Natural killer cell (primary cell): Measurements from ENCODE around the gene MUC20. TPM values are rescaled to one million over a fixed set of nuclear protein-coding genes. Genes with fewer than 3 reads are reported as not detected.

Experiments
- ATAC-seq, 3 donors: fragments of 150-1000 bp in 2 of 3; fragments of 200-7000 bp in 1 of 3; cut with Tn5 transposase; 1 replicate in 1 of 3; 2 replicates in 2 of 3; pipeline ENCODE4 v1.10.0; 2021; ENCODE audit warnings: mild to moderate bottlenecking in 2 of 3, moderate library complexity in 2 of 3
- DNase-seq, 2 donors: peaks; one replicate each; pipeline versions ENCODE4 v3.0.0 to v3.0.0-alpha.2; 2013 to 2021; ENCODE audit warnings: mixed read lengths in 1 of 2
- H3K27ac ChIP-seq: one replicate; pipeline ENCODE4 v1.5.1; 2013; ENCODE audit warnings: mild to moderate bottlenecking, low read length
- H3K27me3 ChIP-seq: one replicate; pipeline ENCODE4 v1.6.1; 2013; ENCODE audit warnings: low read length; ENCODE audit not compliant: control insufficient read depth, insufficient read depth
- H3K36me3 ChIP-seq: one replicate; pipeline ENCODE4 v1.6.1; 2013; ENCODE audit warnings: low read length; ENCODE audit not compliant: control insufficient read depth, insufficient read depth
- H3K4me1 ChIP-seq: one replicate; pipeline ENCODE4 v1.6.1; 2013; ENCODE audit warnings: low read length; ENCODE audit not compliant: control insufficient read depth, insufficient read depth
- H3K4me3 ChIP-seq: one replicate; pipeline ENCODE4 v1.5.1; 2013; ENCODE audit warnings: low read length
- H3K9me3 ChIP-seq: one replicate; pipeline ENCODE4 v1.6.1; 2013; ENCODE audit warnings: low read length; ENCODE audit not compliant: control insufficient read depth, insufficient read depth
- H3K27ac Mint-ChIP-seq, 2 donors: one replicate each; pipeline ENCODE4 v1.8.0; 2022; ENCODE audit warnings: mild to moderate bottlenecking in 2 of 2, mixed read lengths in 2 of 2, moderate library complexity in 1 of 2
- H3K27me3 Mint-ChIP-seq, 2 donors: one replicate each; pipeline ENCODE4 v1.8.0; 2022; ENCODE audit warnings: low read depth in 2 of 2, mixed read lengths in 2 of 2
- H3K36me3 Mint-ChIP-seq: one replicate; pipeline ENCODE4 v1.8.0; 2022; ENCODE audit warnings: mixed read lengths
- H3K4me1 Mint-ChIP-seq, 2 donors: one replicate each; pipeline ENCODE4 v1.8.0; 2022; ENCODE audit warnings: mixed read lengths in 2 of 2
- H3K4me3 Mint-ChIP-seq: one replicate; pipeline ENCODE4 v1.8.0; 2022; ENCODE audit warnings: mild to moderate bottlenecking, moderate library complexity, mixed read lengths
- H3K9me3 Mint-ChIP-seq, 2 donors: one replicate each; pipeline ENCODE4 v1.8.0; 2022; ENCODE audit warnings: mixed read lengths in 2 of 2
- CTCF ChIP-seq: fragments of 200-600 bp; IDR thresholded peaks from one replicate; pipeline ENCODE4 v1.8.0; 2022; ENCODE audit warnings: antibody characterized with exemption
- WGBS: methylation state at CpG from one replicate; pipeline ENCODE4 v1.1.7; 2013; ENCODE audit warnings: missing lambda C conversion rate; ENCODE audit not compliant: insufficient coverage; 5-methylcytosine and 5-hydroxymethylcytosine counted together
- intact Hi-C: fragments of 100-400 bp; cut with micrococcal nuclease; formaldehyde crosslinking; loops from one replicate; pipeline ENCODE4 v1.14.2; 2022
- total RNA-seq, 4 donors: library from RNA; stranded (reverse); fragments of 120-200 nt in 1 of 4; gene quantifications; one replicate each; pipeline versions ENCODE4 v1.2.3 to v1.2.4, GENCODE V29; 2013 to 2022

The MUC20 gene
- total RNA-seq, 3 donors from 2014 or later (not counting 1 experiment from before 2014, with no cell fraction given), result 4.1 to 11.4 (median 5.9) TPM

GRCh38 chr3:195761567-195762248, 40.9 kb downstream of the MUC20 start:
- H3K36me3 ChIP-seq, result no peaks in the 10 kb centered on the region
- Mint-ChIP-seq H3K4me3 (peak overlapping the region; percentile 40), H3K27ac (no peak overlapping the region), H3K36me3 (no peaks in the 10 kb centered on the region), H3K4me1 (peaks cover 13 to 34% of the 10 kb centered on the region in 2 donors), H3K9me3 (no peaks in the 10 kb centered on the region), H3K27me3 (peaks cover 0 to 34% of the 10 kb centered on the region in 2 donors)
- no peaks in the 10 kb centered on the region for H3K9me3 ChIP-seq
- WGBS, result 8% methylated on average over 52 of the region's 52 CpGs
- no peak for TF ChIP-seq CTCF
- H3K4me1 ChIP-seq, result peaks cover 15% of the 10 kb centered on the region
- H3K4me3 ChIP-seq, result no peak overlapping the region
- H3K27ac ChIP-seq, result no peak overlapping the region
- intact Hi-C loops, result no loop called here
- ATAC-seq (peak in 2 of 3 donors; percentile 42 to 58), DNase-seq (no peak)
- peaks cover 7% of the 10 kb centered on the region for H3K27me3 ChIP-seq

GRCh38 chr3:195762249-195762585, 41.4 kb downstream of the MUC20 start:
- H3K4me3 Mint-ChIP-seq, result no peak overlapping the region
- Histone ChIP-seq H3K9me3 (no peaks in the 10 kb centered on the region), H3K27me3 (peaks cover 7% of the 10 kb centered on the region), H3K36me3 (no peaks in the 10 kb centered on the region), H3K27ac (no peak overlapping the region), H3K4me1 (peaks cover 10% of the 10 kb centered on the region), H3K4me3 (no peak overlapping the region)
- intact Hi-C loops, result no loop called here
- H3K27me3 Mint-ChIP-seq, result peaks cover 0 to 34% of the 10 kb centered on the region in 2 donors
- no peak for TF ChIP-seq CTCF
- ATAC-seq (no peak), DNase-seq (no peak)
- no peaks in the 10 kb centered on the region for H3K36me3 Mint-ChIP-seq
- H3K4me1 Mint-ChIP-seq, result peaks cover 8 to 32% of the 10 kb centered on the region in 2 donors
- no peak overlapping the region for H3K27ac Mint-ChIP-seq
- H3K9me3 Mint-ChIP-seq, result no peaks in the 10 kb centered on the region
- WGBS, result 55% methylated on average over 36 of the region's 36 CpGs

GRCh38 chr3:195762611-195763010, 41.8 kb downstream of the MUC20 start:
- intact Hi-C loops, result no loop called here
- WGBS, result 62% methylated on average over 43 of the region's 43 CpGs
- H3K27me3 Mint-ChIP-seq, result peaks cover 0 to 34% of the 10 kb centered on the region in 2 donors

More at GRCh38 chr3:195762611-195763010, 41.8 kb downstream of the MUC20 start:
- TF ChIP-seq CTCF, result no peak
- Histone ChIP-seq H3K9me3 (no peaks in the 10 kb centered on the region), H3K36me3 (no peaks in the 10 kb centered on the region), H3K4me1 (peaks cover 6% of the 10 kb centered on the region), H3K27ac (no peak overlapping the region), H3K4me3 (no peak overlapping the region), H3K27me3 (peaks cover 7% of the 10 kb centered on the region)
- Mint-ChIP-seq H3K27ac (no peak overlapping the region), H3K9me3 (no peaks in the 10 kb centered on the region), H3K4me1 (peaks cover 6 to 29% of the 10 kb centered on the region in 2 donors), H3K36me3 (no peaks in the 10 kb centered on the region), H3K4me3 (no peak overlapping the region)
- ATAC-seq (no peak), DNase-seq (no peak)
